H9 (cell line): ENCODE results near the gene ENGASE. TPM values are rescaled to one million over a fixed set of nuclear protein-coding genes. Genes with fewer than 3 reads are reported as not detected.

Source experiments
- DNase-seq: peaks from one replicate; pipeline ENCODE4 v3.0.0-alpha.2; 2017
- H2AFZ ChIP-seq: one replicate; pipeline ENCODE4 v1.6.1; 2013; ENCODE audit warnings: mild to moderate bottlenecking, low read length, control low read depth, moderate library complexity
- H2AK5ac ChIP-seq: 2 replicates; pipeline ENCODE4 v1.6.1; 2013; ENCODE audit warnings: low read length, control low read depth, mixed read lengths; ENCODE audit not compliant: insufficient read length
- H2BK120ac ChIP-seq: one replicate; pipeline ENCODE4 v1.6.1; 2013; ENCODE audit warnings: low read depth, mild to moderate bottlenecking, low read length, control low read depth, inconsistent platforms; ENCODE audit not compliant: poor library complexity, severe bottlenecking
- H2BK12ac ChIP-seq: 2 replicates; pipeline ENCODE4 v1.6.1; 2013; ENCODE audit warnings: low read length, control low read depth, mixed read lengths, low read depth; ENCODE audit not compliant: insufficient read length
- H2BK15ac ChIP-seq: 2 replicates; pipeline ENCODE4 v1.6.1; 2013; ENCODE audit warnings: low read depth, low read length, control low read depth
- H2BK20ac ChIP-seq: one replicate; pipeline ENCODE4 v1.6.1; 2013; ENCODE audit warnings: low read depth, mild to moderate bottlenecking, low read length, control low read depth, inconsistent platforms; ENCODE audit not compliant: poor library complexity, severe bottlenecking
- H2BK5ac ChIP-seq: 2 replicates; pipeline ENCODE4 v1.6.1; 2013; ENCODE audit warnings: low read length, control low read depth, mixed read lengths; ENCODE audit not compliant: insufficient read length
- H3K14ac ChIP-seq: 2 replicates; pipeline ENCODE4 v1.6.1; 2013; ENCODE audit warnings: low read length, control low read depth; ENCODE audit not compliant: insufficient read depth
- H3K18ac ChIP-seq: 2 replicates; pipeline ENCODE4 v1.6.1; 2013; ENCODE audit warnings: low read depth, mild to moderate bottlenecking, mixed read lengths, low read length, control low read depth; ENCODE audit not compliant: insufficient read length
- H3K23ac ChIP-seq: 2 replicates; pipeline ENCODE4 v1.6.1; 2013; ENCODE audit warnings: low read length, control low read depth, mixed read lengths, low read depth; ENCODE audit not compliant: insufficient read length
- H3K23me2 ChIP-seq: 2 replicates; pipeline ENCODE4 v1.6.1; 2013; ENCODE audit warnings: low read depth, mild to moderate bottlenecking, mixed read lengths, low read length, control low read depth; ENCODE audit not compliant: insufficient read length, poor library complexity, severe bottlenecking
- H3K27ac ChIP-seq: 2 replicates; pipeline ENCODE4 v1.5.1; 2013; ENCODE audit warnings: low read length, control low read depth, mixed read lengths, low read depth; ENCODE audit not compliant: insufficient read length
- H3K27me3 ChIP-seq: 2 replicates; pipeline ENCODE4 v1.6.1; 2013; ENCODE audit warnings: low read length, control low read depth, inconsistent platforms; ENCODE audit not compliant: insufficient read depth
- H3K4ac ChIP-seq: 2 replicates; pipeline ENCODE4 v1.6.1; 2013; ENCODE audit warnings: low read depth, mild to moderate bottlenecking, control low read depth, inconsistent platforms, low read length, moderate library complexity
- H3K4me1 ChIP-seq: 2 replicates; pipeline ENCODE4 v1.6.1; 2013; ENCODE audit warnings: low read length, control low read depth, inconsistent platforms; ENCODE audit not compliant: insufficient read depth
- H3K4me2 ChIP-seq: 2 replicates; pipeline ENCODE4 v1.6.1; 2013; ENCODE audit warnings: low read length, control low read depth, mixed read lengths; ENCODE audit not compliant: insufficient read length, insufficient read depth
- H3K56ac ChIP-seq: 2 replicates; pipeline ENCODE4 v1.6.1; 2013; ENCODE audit warnings: low read depth, mild to moderate bottlenecking, mixed read lengths, low read length, control low read depth; ENCODE audit not compliant: insufficient read length
- H3K79me1 ChIP-seq: 2 replicates; pipeline ENCODE4 v1.6.1; 2013; ENCODE audit warnings: low read depth, mild to moderate bottlenecking, moderate library complexity, low read length, control low read depth, inconsistent platforms; ENCODE audit not compliant: insufficient read depth, poor library complexity, severe bottlenecking
- H3K79me2 ChIP-seq: 2 replicates; pipeline ENCODE4 v1.6.1; 2013; ENCODE audit warnings: low read length, control low read depth, inconsistent platforms; ENCODE audit not compliant: insufficient read depth
- H3K9ac ChIP-seq: 2 replicates; pipeline ENCODE4 v1.6.1; 2013; ENCODE audit warnings: low read length, control low read depth, mixed read lengths; ENCODE audit not compliant: insufficient read length; ENCODE audit errors: extremely low read depth
- H3K9me3 ChIP-seq: one replicate; pipeline ENCODE4 v1.6.1; 2013; ENCODE audit warnings: low read depth, low read length, inconsistent platforms; ENCODE audit not compliant: control insufficient read depth
- H3T11ph ChIP-seq: one replicate; pipeline ENCODE4 v1.6.1; 2013; ENCODE audit warnings: mild to moderate bottlenecking, low read length, control low read depth, inconsistent platforms
- H4K20me1 ChIP-seq: one replicate; pipeline ENCODE4 v1.6.1; 2013; ENCODE audit not compliant: control insufficient read depth, insufficient read length, insufficient read depth
- H4K5ac ChIP-seq: 2 replicates; pipeline ENCODE4 v1.6.1; 2013; ENCODE audit warnings: low read depth, mild to moderate bottlenecking, mixed read lengths, low read length, control low read depth; ENCODE audit not compliant: insufficient read length
- H4K8ac ChIP-seq: replicated peaks from 2 replicates; pipeline ENCODE4 v1.6.1; 2013; ENCODE audit warnings: low read length, control low read depth, mixed read lengths, low read depth; ENCODE audit not compliant: insufficient read length
- H4K91ac ChIP-seq: 2 replicates; pipeline ENCODE4 v1.6.1; 2013; ENCODE audit warnings: low read depth, mild to moderate bottlenecking, moderate library complexity, mixed read lengths, low read length, control low read depth; ENCODE audit not compliant: insufficient read length
- H3K27ac Mint-ChIP-seq, 3 experiments: 2 replicates in 2 of 3; 3 replicates in 1 of 3; pipeline ENCODE4 v1.8.0; 2020 to 2021; ENCODE audit warnings: mixed read lengths in 3 of 3, mild to moderate bottlenecking in 1 of 3, moderate library complexity in 1 of 3
- H3K27me3 Mint-ChIP-seq: 2 replicates; pipeline ENCODE4 v1.8.0; 2021; ENCODE audit warnings: low read depth, mild to moderate bottlenecking, moderate library complexity, mixed read lengths
- H3K36me3 Mint-ChIP-seq, 3 experiments: 2 replicates in 2 of 3; 3 replicates in 1 of 3; pipeline ENCODE4 v1.8.0; 2020 to 2021; ENCODE audit warnings: low read depth in 3 of 3, mixed read lengths in 3 of 3; ENCODE audit not compliant: insufficient read depth in 1 of 3
- H3K4me1 Mint-ChIP-seq, 2 experiments: 2 replicates each; pipeline ENCODE4 v1.8.0; 2020; ENCODE audit warnings: mixed read lengths in 2 of 2
- H3K4me3 Mint-ChIP-seq, 2 experiments: 2 replicates in 1 of 2; 3 replicates in 1 of 2; pipeline ENCODE4 v1.8.0; 2020 to 2021; ENCODE audit warnings: mild to moderate bottlenecking in 2 of 2, mixed read lengths in 2 of 2, moderate library complexity in 1 of 2
- H3K9me3 Mint-ChIP-seq, 2 experiments: 2 replicates in 1 of 2; 3 replicates in 1 of 2; pipeline ENCODE4 v1.8.0; 2020; ENCODE audit warnings: mild to moderate bottlenecking in 2 of 2, mixed read lengths in 2 of 2, moderate library complexity in 1 of 2
- CTCF ChIP-seq: fragments of 200-600 bp; sonication (generic); conservative IDR thresholded peaks from 3 replicates; pipeline ENCODE4 v1.8.0; 2021; ENCODE audit warnings: antibody characterized with exemption, mild to moderate bottlenecking
- WGBS: extraction: QIAGEN DNeasy Blood & Tissue Kit; methylation state at CpG from one replicate; pipeline ENCODE4 v1.1.7; 2013; ENCODE audit warnings: missing lambda C conversion rate, low lambda C conversion rate, mixed read lengths; ENCODE audit not compliant: insufficient read length; ENCODE audit errors: extremely low coverage; 5-methylcytosine and 5-hydroxymethylcytosine counted together
- total RNA-seq: library from RNA; stranded (reverse); gene quantifications from 2 replicates; pipeline ENCODE4 v1.2.1, GENCODE V29; 2021

The ENGASE gene
- total RNA-seq, 1 experiment from 2014 or later, result 20.6 TPM

GRCh38 chr17:79070266-79070880, 4.3 kb upstream of the ENGASE start:
- WGBS, result no CpG with 5 or more reads among the region's 9 CpGs
- H2BK15ac ChIP-seq, result no peak overlapping the region
- H3K27me3 ChIP-seq, result no peaks in the 10 kb centered on the region
- H3T11ph ChIP-seq, result no peak overlapping the region
- H4K91ac ChIP-seq, result no peak overlapping the region
- no peak overlapping the region for H4K5ac ChIP-seq
- no peaks in the 10 kb centered on the region for H3K79me2 ChIP-seq
- no peak overlapping the region for H3K9ac ChIP-seq
- H3K36me3 Mint-ChIP-seq, result no peaks in the 10 kb centered on the region
- no peak overlapping the region for H3K23ac ChIP-seq
- TF ChIP-seq CTCF, result no peak
- no peaks in the 10 kb centered on the region for H4K20me1 ChIP-seq
- no peaks in the 10 kb centered on the region for H3K23me2 ChIP-seq
- H3K27ac Mint-ChIP-seq, result no peak overlapping the region
- H3K4me1 Mint-ChIP-seq, result peaks cover 2% of the 10 kb centered on the region in 2 experiments
- no peaks in the 10 kb centered on the region for H3K4me1 ChIP-seq
- H2BK120ac ChIP-seq, result no peak overlapping the region
- no peaks in the 10 kb centered on the region for H3K79me1 ChIP-seq
- no peak overlapping the region for H2BK12ac ChIP-seq
- H2AFZ ChIP-seq, result no peak overlapping the region
- H3K27me3 Mint-ChIP-seq, result peaks cover 37% of the 10 kb centered on the region
- no peak overlapping the region for H3K14ac ChIP-seq
- no peak overlapping the region for H3K4ac ChIP-seq
- H3K9me3 Mint-ChIP-seq, result no peaks in the 10 kb centered on the region
- H4K8ac ChIP-seq, result no peak overlapping the region
- no peak overlapping the region for H3K27ac ChIP-seq
- H2AK5ac ChIP-seq, result no peak overlapping the region
- H3K9me3 ChIP-seq, result no peaks in the 10 kb centered on the region
- H3K56ac ChIP-seq, result no peak overlapping the region
- H2BK5ac ChIP-seq, result no peak overlapping the region
- no peak overlapping the region for H2BK20ac ChIP-seq
- no peak overlapping the region for H3K4me2 ChIP-seq
- H3K4me3 Mint-ChIP-seq, result no peak overlapping the region
- H3K18ac ChIP-seq, result no peak overlapping the region
- DNase-seq, result no peak
